Astrocyte (in vitro differentiated cells and primary cell): ENCODE data around the gene ZNF860. TPM values are rescaled to one million over a fixed set of nuclear protein-coding genes. Genes with fewer than 3 reads are reported as not detected.

Source experiments
- DNase-seq: peaks from one replicate; pipeline ENCODE4 v3.0.0-alpha.2; 2010; ENCODE audit warnings: low read depth
- FAIRE-seq: peaks from 2 replicates; lab custom pipeline; 2011; peaks lifted over from hg19 to GRCh38; lab: Jason Lieb, UNC
- H2AFZ ChIP-seq: 2 replicates; pipeline ENCODE4 v1.6.0; 2012; ENCODE audit warnings: low read depth, low read length, inconsistent platforms
- H3K27ac ChIP-seq: 2 replicates; pipeline ENCODE4 v1.5.1; 2011; ENCODE audit warnings: low read depth, low read length, inconsistent platforms
- H3K27me3 ChIP-seq: 2 replicates; pipeline ENCODE4 v1.6.0; 2011; ENCODE audit warnings: low read length, inconsistent platforms; ENCODE audit not compliant: insufficient read depth
- H3K36me3 ChIP-seq: 2 replicates; pipeline ENCODE4 v1.5.1; 2011; ENCODE audit warnings: low read length, inconsistent platforms; ENCODE audit not compliant: insufficient read depth
- H3K4me1 ChIP-seq: 2 replicates; pipeline ENCODE4 v1.5.1; 2011; ENCODE audit warnings: low read length, inconsistent platforms; ENCODE audit not compliant: insufficient read depth
- H3K4me2 ChIP-seq: 2 replicates; pipeline ENCODE4 v1.6.0; 2012; ENCODE audit warnings: low read length, inconsistent platforms
- H3K4me3 ChIP-seq: 2 replicates; pipeline ENCODE4 v1.5.1; 2011; ENCODE audit warnings: low read depth, mild to moderate bottlenecking, low read length, inconsistent platforms; ENCODE audit not compliant: insufficient read depth
- H3K79me2 ChIP-seq: 2 replicates; pipeline ENCODE4 v1.6.0; 2012; ENCODE audit warnings: mild to moderate bottlenecking, low read length, inconsistent platforms; ENCODE audit not compliant: insufficient read depth
- H3K9ac ChIP-seq: 2 replicates; pipeline ENCODE4 v1.6.0; 2012; ENCODE audit warnings: mild to moderate bottlenecking, low read length, inconsistent platforms
- H3K9me3 ChIP-seq: 2 replicates; pipeline ENCODE4 v1.5.1; 2012; ENCODE audit warnings: low read depth, mild to moderate bottlenecking, low read length, inconsistent platforms; ENCODE audit not compliant: insufficient read depth
- H4K20me1 ChIP-seq: 2 replicates; pipeline ENCODE4 v1.6.0; 2012; ENCODE audit warnings: low read length, inconsistent platforms; ENCODE audit not compliant: insufficient read depth
- H3K27ac Mint-ChIP-seq: one replicate; pipeline ENCODE4 v1.8.0; 2021; ENCODE audit warnings: mild to moderate bottlenecking, mixed read lengths; ENCODE audit not compliant: unreplicated experiment
- H3K27me3 Mint-ChIP-seq: one replicate; pipeline ENCODE4 v1.8.0; 2021; ENCODE audit warnings: low read depth, mixed read lengths; ENCODE audit not compliant: unreplicated experiment
- H3K36me3 Mint-ChIP-seq: one replicate; pipeline ENCODE4 v1.8.0; 2021; ENCODE audit warnings: low read depth, mixed read lengths; ENCODE audit not compliant: unreplicated experiment
- H3K4me1 Mint-ChIP-seq: one replicate; pipeline ENCODE4 v1.8.0; 2021; ENCODE audit warnings: low read depth, mixed read lengths; ENCODE audit not compliant: unreplicated experiment
- H3K4me3 Mint-ChIP-seq: one replicate; pipeline ENCODE4 v1.8.0; 2021; ENCODE audit warnings: mild to moderate bottlenecking, moderate library complexity, mixed read lengths; ENCODE audit not compliant: unreplicated experiment
- H3K9me3 Mint-ChIP-seq: one replicate; pipeline ENCODE4 v1.8.0; 2021; ENCODE audit warnings: mild to moderate bottlenecking, mixed read lengths; ENCODE audit not compliant: unreplicated experiment
- EZH2 ChIP-seq: IDR thresholded peaks from 2 replicates; pipeline ENCODE4 v1.6.1; 2012; ENCODE audit warnings: mild to moderate bottlenecking, low read length, inconsistent platforms; ENCODE audit not compliant: insufficient read depth
- total RNA-seq: library from RNA; stranded (reverse); gene quantifications from 2 replicates; pipeline ENCODE4 v1.2.1, GENCODE V29; 2021
- TF ChIP-seq, protein P1 (sequence below): IDR thresholded peaks from 2 replicates; pipeline ENCODE4 v1.5.1; 2011; ENCODE audit warnings: low read depth, mild to moderate bottlenecking, inconsistent platforms, low read length, moderate library complexity; ENCODE audit not compliant: insufficient read depth

ZNF860 gene
- total RNA-seq, 1 donor from 2014 or later: 3.7 TPM

DNA sequence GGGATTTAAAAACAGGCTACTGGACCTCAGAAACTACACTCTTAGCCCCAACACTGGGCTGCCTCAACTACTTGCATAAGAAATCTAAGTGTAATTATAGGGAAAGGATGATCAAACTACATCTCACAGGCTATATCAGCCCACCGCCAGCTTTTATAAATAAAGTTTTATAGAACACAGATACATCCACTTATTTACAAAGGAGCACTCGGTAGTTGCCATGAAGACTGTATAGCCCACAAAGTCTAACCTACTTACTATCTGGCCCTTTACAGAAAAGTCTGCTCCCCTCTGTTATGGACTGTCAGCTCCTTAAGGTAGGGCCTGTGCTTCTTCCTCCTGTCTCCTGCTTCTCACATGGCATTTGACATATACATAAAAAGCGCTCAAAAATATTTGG lies 9.9 kb upstream of the ZNF860 start:
- no peaks in the 10 kb centered on the region for H3K9me3 ChIP-seq
- Mint-ChIP-seq H3K27me3 (no peaks in the 10 kb centered on the region), H3K36me3 (peaks cover 3% of the 10 kb centered on the region), H3K27ac (peak overlapping the region; percentile 94), H3K4me1 (peaks cover 68% of the 10 kb centered on the region), H3K4me3 (no peak overlapping the region), H3K9me3 (peaks cover 2% of the 10 kb centered on the region)
- H2AFZ ChIP-seq: no peak overlapping the region
- H3K9ac ChIP-seq: no peak overlapping the region
- no peak for DNase-seq
- H3K4me1 ChIP-seq: peaks cover 33% of the 10 kb centered on the region
- no peak for FAIRE-seq
- no peaks in the 10 kb centered on the region for H3K27me3 ChIP-seq
- no peak overlapping the region for H3K4me2 ChIP-seq
- peaks cover 4% of the 10 kb centered on the region for H4K20me1 ChIP-seq
- no peaks in the 10 kb centered on the region for H3K36me3 ChIP-seq
- TF ChIP-seq, protein P1, sequence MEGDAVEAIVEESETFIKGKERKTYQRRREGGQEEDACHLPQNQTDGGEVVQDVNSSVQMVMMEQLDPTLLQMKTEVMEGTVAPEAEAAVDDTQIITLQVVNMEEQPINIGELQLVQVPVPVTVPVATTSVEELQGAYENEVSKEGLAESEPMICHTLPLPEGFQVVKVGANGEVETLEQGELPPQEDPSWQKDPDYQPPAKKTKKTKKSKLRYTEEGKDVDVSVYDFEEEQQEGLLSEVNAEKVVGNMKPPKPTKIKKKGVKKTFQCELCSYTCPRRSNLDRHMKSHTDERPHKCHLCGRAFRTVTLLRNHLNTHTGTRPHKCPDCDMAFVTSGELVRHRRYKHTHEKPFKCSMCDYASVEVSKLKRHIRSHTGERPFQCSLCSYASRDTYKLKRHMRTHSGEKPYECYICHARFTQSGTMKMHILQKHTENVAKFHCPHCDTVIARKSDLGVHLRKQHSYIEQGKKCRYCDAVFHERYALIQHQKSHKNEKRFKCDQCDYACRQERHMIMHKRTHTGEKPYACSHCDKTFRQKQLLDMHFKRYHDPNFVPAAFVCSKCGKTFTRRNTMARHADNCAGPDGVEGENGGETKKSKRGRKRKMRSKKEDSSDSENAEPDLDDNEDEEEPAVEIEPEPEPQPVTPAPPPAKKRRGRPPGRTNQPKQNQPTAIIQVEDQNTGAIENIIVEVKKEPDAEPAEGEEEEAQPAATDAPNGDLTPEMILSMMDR: no peak
- no peak for TF ChIP-seq EZH2
- H3K79me2 ChIP-seq: peaks cover 47% of the 10 kb centered on the region
- H3K27ac ChIP-seq: no peak overlapping the region
- H3K4me3 ChIP-seq: no peak overlapping the region

DNA sequence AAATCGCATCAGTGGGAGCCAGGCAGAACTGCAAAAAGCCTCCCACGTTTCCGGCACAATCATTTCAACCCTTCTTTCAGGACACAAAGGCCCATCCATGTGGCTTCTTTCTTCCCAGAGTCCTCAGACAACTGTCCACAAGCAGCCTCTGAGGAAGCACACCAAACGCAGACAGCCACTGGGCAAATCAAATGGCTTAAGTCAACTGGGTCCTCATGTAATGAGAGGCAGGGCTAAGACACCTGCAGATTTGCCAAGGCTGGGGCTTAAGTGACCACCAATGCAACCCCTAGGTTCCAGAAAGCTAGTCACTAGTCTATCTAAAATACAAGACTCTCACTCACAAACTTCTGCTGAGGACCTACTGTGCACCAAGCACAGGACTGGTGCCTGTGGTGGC lies 8.5 kb upstream of the ZNF860 start:
- no peak overlapping the region for H2AFZ ChIP-seq
- peaks cover 26% of the 10 kb centered on the region for H3K4me1 ChIP-seq
- H3K9me3 Mint-ChIP-seq: peaks cover 2% of the 10 kb centered on the region
- no peak overlapping the region for H3K4me2 ChIP-seq
- H3K27me3 Mint-ChIP-seq: no peaks in the 10 kb centered on the region
- no peak for FAIRE-seq
- H3K79me2 ChIP-seq: peaks cover 57% of the 10 kb centered on the region
- TF ChIP-seq EZH2: no peak
- TF ChIP-seq, protein P1: no peak
- H3K9ac ChIP-seq: no peak overlapping the region
- peak overlapping the region; percentile 94 for H3K27ac Mint-ChIP-seq
- H3K4me3 ChIP-seq: no peak overlapping the region
- H4K20me1 ChIP-seq: peaks cover 4% of the 10 kb centered on the region
- H3K4me3 Mint-ChIP-seq: no peak overlapping the region
- peaks cover 65% of the 10 kb centered on the region for H3K4me1 Mint-ChIP-seq
- no peaks in the 10 kb centered on the region for H3K9me3 ChIP-seq
- H3K36me3 Mint-ChIP-seq: peaks cover 3% of the 10 kb centered on the region
- DNase-seq: no peak
- H3K27ac ChIP-seq: no peak overlapping the region
- H3K36me3 ChIP-seq: no peaks in the 10 kb centered on the region
- H3K27me3 ChIP-seq: no peaks in the 10 kb centered on the region

DNA sequence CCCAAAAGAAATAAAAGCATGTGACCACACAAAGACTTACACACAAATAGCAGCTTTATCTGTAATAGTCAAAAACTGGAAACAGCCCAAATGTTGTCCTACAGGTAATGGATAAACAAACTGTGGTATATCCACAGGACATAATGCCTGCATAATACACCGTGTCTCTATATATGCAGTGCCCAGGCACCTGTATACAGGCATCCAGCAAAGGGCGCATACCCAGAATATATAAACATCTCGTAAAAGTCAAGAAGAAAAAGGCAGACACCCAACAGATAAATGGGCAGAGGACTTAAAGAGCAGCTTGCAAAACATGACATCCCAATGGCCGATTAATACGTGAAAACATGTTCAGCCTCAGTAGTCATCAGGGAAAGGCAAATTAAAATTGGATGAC lies 7.7 kb upstream of the ZNF860 start:
- peaks cover 5% of the 10 kb centered on the region for H3K36me3 Mint-ChIP-seq
- DNase-seq (no peak), FAIRE-seq (no peak)
- Histone ChIP-seq H3K27ac (no peak overlapping the region), H3K4me3 (no peak overlapping the region), H2AFZ (no peak overlapping the region), H3K79me2 (peaks cover 64% of the 10 kb centered on the region), H3K9me3 (no peaks in the 10 kb centered on the region), H3K4me1 (peaks cover 18% of the 10 kb centered on the region), H3K36me3 (no peaks in the 10 kb centered on the region), H3K9ac (no peak overlapping the region), H4K20me1 (peaks cover 4% of the 10 kb centered on the region), H3K27me3 (no peaks in the 10 kb centered on the region), H3K4me2 (no peak overlapping the region)
- TF ChIP-seq, protein P1: no peak
- no peak for TF ChIP-seq EZH2
- no peak overlapping the region for H3K27ac Mint-ChIP-seq
- H3K4me3 Mint-ChIP-seq: no peak overlapping the region
- H3K27me3 Mint-ChIP-seq: no peaks in the 10 kb centered on the region
- peaks cover 64% of the 10 kb centered on the region for H3K4me1 Mint-ChIP-seq
- peaks cover 2% of the 10 kb centered on the region for H3K9me3 Mint-ChIP-seq
